Erythroblast (primary cell): ENCODE measurements around the gene NLN.

ENCODE experiments used
- GATA1 ChIP-seq: IDR thresholded peaks from 2 replicates; pipeline ENCODE4 v1.6.1; 2011; ENCODE audit warnings: low read depth, mild to moderate bottlenecking, control low read depth, low read length, moderate library complexity
- POLR2A ChIP-seq: IDR thresholded peaks from 2 replicates; pipeline ENCODE4 v1.6.1; 2011; ENCODE audit warnings: mild to moderate bottlenecking, low read length

- TF ChIP-seq POLR2A: no peak
- TF ChIP-seq GATA1: no peak
Measured at GRCh38 chr5:65812648-65813047, 90.6 kb downstream of the NLN start.
